Bronchial epithelial cell (primary cell): ENCODE data around the gene DAGLA. TPM values are rescaled to one million over a fixed set of nuclear protein-coding genes. Genes with fewer than 3 reads are reported as not detected.

Experiments used
- DNase-seq: peaks from one replicate; pipeline ENCODE4 v3.0.0-alpha.2; 2010; ENCODE audit warnings: low read depth
- FAIRE-seq: peaks from 2 replicates; lab custom pipeline; 2011; peaks lifted over from hg19 to GRCh38; lab: Jason Lieb, UNC
- H3K27me3 ChIP-seq: 2 replicates; pipeline ENCODE4 v1.5.1; 2011; ENCODE audit warnings: low read length; ENCODE audit not compliant: control insufficient read depth, insufficient read depth
- H3K36me3 ChIP-seq: 2 replicates; pipeline ENCODE4 v1.5.1; 2011; ENCODE audit warnings: low read length; ENCODE audit not compliant: control insufficient read depth, insufficient read depth
- H3K4me3 ChIP-seq: 2 replicates; pipeline ENCODE4 v1.5.1; 2011; ENCODE audit warnings: mild to moderate bottlenecking, low read depth, low read length, control low read depth
- CTCF ChIP-seq: IDR thresholded peaks from 2 replicates; pipeline ENCODE4 v1.5.1; 2011; ENCODE audit warnings: mild to moderate bottlenecking, moderate library complexity, low read length, control low read depth, inconsistent platforms; ENCODE audit not compliant: insufficient read depth, severe bottlenecking
- total RNA-seq: library from RNA; depleted of rRNA; stranded (reverse); fragments of >200 nt; gene quantifications from 2 replicates; pipeline ENCODE4 v1.2.1, GENCODE V29; 2014

Gene DAGLA
- total RNA-seq, 1 donor from 2014 or later = under 0.01 TPM

DNA sequence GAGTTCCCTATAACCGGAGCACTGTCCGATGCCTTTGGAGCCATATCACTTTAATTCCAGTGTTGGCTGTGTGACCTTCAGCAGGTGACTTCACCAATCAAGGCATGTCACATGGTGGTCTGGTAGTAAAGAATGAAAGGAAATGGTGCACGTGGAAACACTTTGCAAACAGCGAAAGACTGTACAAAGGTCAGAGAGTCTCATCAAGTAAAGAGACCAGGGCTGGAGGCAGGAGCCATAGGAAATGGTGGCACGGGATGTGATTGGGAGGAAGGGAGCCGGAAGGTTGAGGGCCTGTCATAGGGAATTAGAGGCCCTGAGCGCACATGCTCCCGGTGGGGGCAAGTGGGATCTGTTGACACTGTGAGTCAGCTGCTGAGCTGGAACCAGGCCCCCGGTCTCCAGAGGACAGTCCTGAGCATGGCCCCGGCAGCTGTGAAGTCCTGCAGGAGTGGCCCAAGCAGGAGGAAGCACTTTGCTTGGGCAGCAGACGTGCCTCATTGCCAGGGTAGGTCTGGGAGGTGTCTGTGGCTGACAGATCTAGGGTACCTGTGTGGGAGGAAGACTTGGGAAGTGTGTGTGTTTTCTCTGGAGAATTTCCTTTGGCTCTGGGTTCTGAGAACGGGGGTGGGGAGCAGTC, 2.0 kb downstream of the DAGLA start:
- DNase-seq (no peak), FAIRE-seq (peak; percentile 93)
- Histone ChIP-seq H3K36me3 (no peaks in the 10 kb centered on the region), H3K4me3 (no peak overlapping the region), H3K27me3 (peaks cover 23% of the 10 kb centered on the region)
- TF ChIP-seq CTCF = no peak

- no peak overlapping the region for H3K4me3 ChIP-seq
- H3K36me3 ChIP-seq = no peaks in the 10 kb centered on the region
- no peak for DNase-seq
- TF ChIP-seq CTCF = no peak
- peaks cover 23% of the 10 kb centered on the region for H3K27me3 ChIP-seq
- FAIRE-seq = no peak
Measured at GRCh38 chr11:61682906-61683675, 2.9 kb downstream of the DAGLA start.

DNA sequence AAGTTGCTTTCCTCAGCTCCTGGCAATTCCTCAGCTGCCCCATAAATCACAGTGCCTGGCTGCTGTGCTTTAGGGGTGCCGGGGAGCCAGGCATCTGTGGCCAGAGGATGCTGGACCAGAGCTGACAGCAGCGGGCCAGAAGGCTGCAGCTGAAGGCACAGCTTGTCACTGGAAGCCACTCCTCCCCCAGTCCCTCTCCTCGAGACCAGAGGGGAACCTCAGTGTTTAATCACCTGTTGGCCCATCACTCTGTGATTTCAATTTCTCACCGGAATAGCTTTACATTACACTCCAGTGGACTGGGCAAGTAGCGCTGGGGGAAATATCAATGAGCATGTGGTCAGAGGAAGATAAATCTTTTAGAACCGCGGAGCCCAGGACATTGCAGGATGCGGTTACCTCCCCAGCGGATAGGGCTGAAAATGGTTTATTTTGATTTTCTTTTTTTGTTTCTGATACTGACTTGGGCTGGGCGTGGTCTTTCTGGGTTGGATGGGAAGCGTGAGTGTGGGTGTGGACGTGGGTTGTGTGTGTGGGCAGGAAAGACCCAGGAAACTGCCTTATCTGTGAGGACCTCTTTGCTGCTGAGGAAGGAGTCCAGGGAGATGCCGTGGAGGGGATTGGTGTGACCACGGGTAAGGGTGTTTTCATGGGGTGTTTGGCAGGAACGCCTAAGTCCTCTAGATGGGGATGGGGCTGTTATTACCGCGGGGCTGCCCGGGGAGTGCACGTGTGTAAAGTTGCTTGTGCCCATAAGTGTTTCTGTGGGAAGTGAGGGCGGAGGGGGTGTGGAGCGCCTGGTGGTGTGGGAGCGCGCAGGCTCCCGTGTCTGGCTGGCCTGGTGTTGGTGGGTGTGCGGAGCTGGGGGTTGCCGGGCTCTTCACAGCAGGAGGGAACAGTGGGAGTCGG, 4.0 kb downstream of the DAGLA start:
- FAIRE-seq (no peak), DNase-seq (no peak)
- Histone ChIP-seq H3K36me3 (no peaks in the 10 kb centered on the region), H3K27me3 (peaks cover 23% of the 10 kb centered on the region), H3K4me3 (no peak overlapping the region)
- TF ChIP-seq CTCF = no peak

DNA sequence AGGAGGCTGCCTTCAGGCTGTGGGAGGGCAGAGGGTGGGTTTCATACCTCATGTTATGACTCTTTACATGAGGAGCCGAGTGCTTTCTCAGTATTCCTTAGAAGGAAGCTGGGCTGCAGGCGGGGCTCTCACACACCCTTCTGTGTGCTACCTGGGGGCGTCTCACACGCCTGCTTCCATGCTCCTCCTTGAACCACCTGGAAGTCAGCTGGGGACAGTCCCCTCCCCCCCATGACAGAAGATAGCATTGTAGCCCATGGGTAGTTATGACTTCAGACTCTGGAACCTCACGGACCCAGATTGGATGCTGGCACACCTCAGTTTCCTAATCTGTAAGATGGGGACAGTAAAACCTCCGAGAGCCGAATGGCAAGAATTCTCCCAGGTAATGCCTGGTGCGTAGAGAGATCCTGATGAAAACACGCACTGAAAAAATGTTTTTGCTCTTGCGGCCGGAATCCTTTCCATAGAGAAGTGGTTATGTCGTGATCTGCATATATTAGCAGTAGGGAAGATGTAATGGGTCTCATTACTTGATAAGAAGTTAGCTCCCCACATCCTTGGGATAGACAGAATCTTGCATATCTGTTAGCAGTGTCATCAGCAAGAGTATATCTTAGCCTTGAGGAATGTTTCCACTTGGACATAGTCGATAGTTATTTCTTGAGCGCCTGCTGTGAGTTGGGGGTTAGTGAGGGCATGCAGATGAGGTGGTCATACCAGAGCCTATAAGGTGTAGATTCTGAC, 4.9 kb downstream of the DAGLA start:
- DNase-seq (no peak), FAIRE-seq (no peak)
- H3K36me3 ChIP-seq = no peaks in the 10 kb centered on the region
- no peak overlapping the region for H3K4me3 ChIP-seq
- peaks cover 23% of the 10 kb centered on the region for H3K27me3 ChIP-seq
- no peak for TF ChIP-seq CTCF

GRCh38 chr11:61685617-61685967, 5.4 kb downstream of the DAGLA start:
- TF ChIP-seq CTCF = no peak
- Histone ChIP-seq H3K36me3 (no peaks in the 10 kb centered on the region), H3K4me3 (no peak overlapping the region), H3K27me3 (peaks cover 23% of the 10 kb centered on the region)
- DNase-seq = no peak
- FAIRE-seq = no peak
